GM12874 (cell line): ENCODE results near the gene TGFBR2.

Source experiments
- CTCF ChIP-seq: IDR thresholded peaks from 2 replicates; pipeline ENCODE4 v1.5.1; 2011; ENCODE audit warnings: low read depth, mild to moderate bottlenecking, control low read depth, low read length, moderate library complexity; ENCODE audit not compliant: insufficient read depth

TGFBR2 gene

GRCh38 chr3:30704931-30705890 is 98.8 kb downstream of the TGFBR2 start:
- TF ChIP-seq CTCF: no peak

- TF ChIP-seq CTCF: no peak
Measured at GRCh38 chr3:30707825-30708224, 101.4 kb downstream of the TGFBR2 start.

- no peak for TF ChIP-seq CTCF
Measured at GRCh38 chr3:30708472-30708871, 102.1 kb downstream of the TGFBR2 start.

- TF ChIP-seq CTCF: no peak
Measured at GRCh38 chr3:30710017-30710416, 103.6 kb downstream of the TGFBR2 start.

GRCh38 chr3:30711151-30711550 is 104.8 kb downstream of the TGFBR2 start:
- no peak for TF ChIP-seq CTCF

- TF ChIP-seq CTCF: no peak
Measured at GRCh38 chr3:30711867-30712266, 105.5 kb downstream of the TGFBR2 start.

- no peak for TF ChIP-seq CTCF
Measured at GRCh38 chr3:30712991-30713390, 106.6 kb downstream of the TGFBR2 start.
